Medulla oblongata (tissue), 1 donor: ENCODE data around the gene MAGEA11.
"Not testable (repeated sequence)": the region's sequence is repeated elsewhere in the genome, so short reads cannot be mapped to it uniquely, and the experiment has no call there.

Experiments
- DNase-seq: peaks from one replicate; pipeline ENCODE4 v3.0.0-alpha.2; 2015; ENCODE audit errors: extremely low spot score

The MAGEA11 gene

DNA sequence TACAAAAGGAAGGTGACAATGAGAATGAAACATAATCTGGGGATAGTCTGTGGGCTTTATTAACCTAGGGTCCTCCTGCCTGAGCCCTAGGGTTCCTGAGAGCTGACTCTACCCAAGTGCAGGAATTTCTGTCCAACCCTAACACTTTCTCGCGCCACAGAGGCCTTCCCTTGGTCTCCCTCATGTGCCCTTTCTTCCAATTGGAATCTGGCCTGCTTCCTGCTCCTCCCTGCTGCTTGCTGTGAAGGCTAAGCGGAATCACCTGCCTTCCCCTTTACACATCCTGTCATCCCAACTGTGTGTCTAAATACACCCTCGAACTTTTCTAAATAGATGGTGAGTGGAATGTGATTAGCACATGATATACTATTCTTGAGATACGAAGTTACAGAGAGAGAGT is 5.9 kb downstream of the MAGEA11 start:
- DNase-seq = no peak

GRCh38 chrX:149718757-149719156 is 6.9 kb downstream of the MAGEA11 start:
- DNase-seq = no peak

DNA sequence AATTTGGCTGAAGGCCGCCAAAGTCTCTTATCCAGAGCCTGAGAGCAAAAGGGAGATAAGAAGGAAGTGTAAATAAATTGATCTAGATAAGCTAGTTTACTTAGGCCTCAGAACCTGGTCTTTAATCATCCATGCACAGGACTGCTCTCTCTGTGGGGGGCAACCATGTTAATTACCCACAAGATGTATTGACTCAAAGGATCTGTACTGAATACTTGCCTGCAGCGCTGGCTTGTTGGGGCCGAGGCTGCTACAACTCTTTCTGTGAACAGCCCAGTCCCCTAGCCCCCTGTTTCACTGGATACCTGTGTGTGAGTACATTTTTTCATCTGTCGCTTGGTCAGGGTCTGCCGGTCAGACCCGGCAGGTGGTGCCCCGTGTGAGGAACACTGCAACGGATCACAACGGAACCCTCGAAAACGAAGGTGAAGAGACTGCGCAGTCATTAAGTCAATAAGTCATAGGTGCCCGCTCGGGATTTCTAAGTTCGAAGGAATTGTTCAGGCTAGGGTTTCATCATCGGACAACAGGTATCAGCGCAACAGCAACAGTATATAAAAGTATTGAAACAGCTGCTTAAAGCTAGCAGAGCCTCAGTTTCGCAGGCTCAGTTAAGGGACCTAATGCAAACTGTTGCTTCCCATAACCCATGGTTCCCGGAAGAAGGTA is 8.3 kb downstream of the MAGEA11 start:
- no peak for DNase-seq

DNA sequence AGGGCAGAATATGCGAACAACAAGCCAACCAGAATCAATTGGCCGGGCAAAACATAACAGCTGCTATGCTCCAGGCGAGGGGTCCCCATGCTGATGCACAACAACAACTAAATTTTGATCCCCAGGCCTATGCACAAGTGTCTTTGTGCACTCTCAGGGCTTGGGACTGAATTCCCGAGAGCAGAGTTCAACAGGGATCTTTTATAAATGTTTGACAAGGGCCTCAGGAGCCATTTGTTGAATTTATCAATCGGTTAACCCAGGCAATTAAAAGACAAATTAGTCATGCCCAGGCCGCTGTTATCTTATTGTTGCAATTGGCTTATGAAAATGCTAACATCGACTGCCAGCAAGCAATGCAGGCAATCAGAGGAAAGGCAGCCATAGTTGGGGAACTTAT is 9.4 kb downstream of the MAGEA11 start:
- DNase-seq = not testable (repeated sequence)

DNA sequence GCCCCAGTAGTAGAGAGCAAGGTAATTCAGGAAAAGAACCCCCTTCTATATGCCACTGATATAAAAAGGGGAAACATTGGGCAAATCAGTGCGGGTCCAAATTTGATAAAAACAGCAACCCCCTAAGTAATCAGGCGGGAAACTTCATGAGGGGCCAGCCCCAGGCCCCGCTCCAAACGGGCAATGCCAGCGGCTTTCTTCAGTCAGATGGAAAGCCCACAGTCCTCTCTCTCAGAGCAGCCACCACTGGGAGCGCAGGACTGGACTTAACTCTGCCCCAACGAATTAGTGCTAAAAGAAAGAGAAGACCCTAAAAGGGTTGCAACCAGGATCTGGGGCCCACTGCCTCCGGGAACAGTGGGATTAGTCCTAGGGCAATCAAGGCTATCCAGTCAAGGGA is 9.9 kb downstream of the MAGEA11 start:
- no peak for DNase-seq

DNA sequence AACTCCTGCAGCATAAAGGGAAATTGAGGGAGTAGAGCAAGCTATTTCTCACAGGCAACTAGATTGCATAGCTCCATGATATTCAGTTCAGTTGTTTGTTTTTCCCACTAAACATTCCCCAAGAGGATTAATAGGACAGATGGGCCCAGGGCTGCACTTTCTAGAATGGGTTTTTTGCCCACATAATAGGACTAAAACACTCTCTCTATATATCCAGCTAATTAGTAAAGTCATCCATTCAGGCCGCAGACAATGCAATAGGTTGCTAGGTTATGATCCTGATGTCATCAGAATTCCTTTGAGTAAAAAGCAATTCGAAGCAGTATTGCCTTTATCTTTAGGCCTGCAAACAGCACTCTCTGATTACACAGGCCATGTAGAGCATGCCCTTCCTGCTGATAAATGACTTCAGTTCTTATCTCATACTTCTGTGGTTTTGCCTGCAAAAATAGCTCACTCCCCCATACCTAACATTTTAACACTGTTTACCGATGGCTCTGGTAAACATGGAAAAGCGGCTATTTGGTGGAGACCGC is 11.8 kb downstream of the MAGEA11 start:
- not testable (repeated sequence) for DNase-seq

DNA sequence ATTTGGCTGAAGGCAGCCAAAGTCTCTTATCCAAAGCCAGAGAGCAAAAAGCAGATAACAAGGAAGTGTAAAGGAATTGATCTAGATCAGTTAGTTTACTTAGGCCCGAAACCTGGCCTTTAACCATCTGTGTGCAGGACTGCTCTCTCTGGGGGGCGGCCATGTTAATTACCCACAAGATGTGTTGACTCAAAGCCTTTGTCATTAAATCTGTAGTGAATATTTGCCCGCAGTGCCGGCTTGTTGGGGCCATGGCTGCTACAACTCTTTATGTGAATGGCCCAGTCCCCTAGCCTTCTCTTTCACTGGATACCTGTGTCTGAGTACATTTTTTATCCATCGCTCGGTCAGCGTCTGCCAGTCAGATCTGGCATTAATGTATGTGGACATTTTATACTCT is 15.4 kb downstream of the MAGEA11 start:
- not testable (repeated sequence) for DNase-seq

GRCh38 chrX:149742269-149742668 is 30.4 kb downstream of the MAGEA11 start:
- not testable (repeated sequence) for DNase-seq

- not testable (repeated sequence) for DNase-seq
Observed at GRCh38 chrX:149746390-149747007, 34.6 kb downstream of the MAGEA11 start.

GRCh38 chrX:149757206-149758067 is 45.6 kb downstream of the MAGEA11 start:
- no peak for DNase-seq

DNA sequence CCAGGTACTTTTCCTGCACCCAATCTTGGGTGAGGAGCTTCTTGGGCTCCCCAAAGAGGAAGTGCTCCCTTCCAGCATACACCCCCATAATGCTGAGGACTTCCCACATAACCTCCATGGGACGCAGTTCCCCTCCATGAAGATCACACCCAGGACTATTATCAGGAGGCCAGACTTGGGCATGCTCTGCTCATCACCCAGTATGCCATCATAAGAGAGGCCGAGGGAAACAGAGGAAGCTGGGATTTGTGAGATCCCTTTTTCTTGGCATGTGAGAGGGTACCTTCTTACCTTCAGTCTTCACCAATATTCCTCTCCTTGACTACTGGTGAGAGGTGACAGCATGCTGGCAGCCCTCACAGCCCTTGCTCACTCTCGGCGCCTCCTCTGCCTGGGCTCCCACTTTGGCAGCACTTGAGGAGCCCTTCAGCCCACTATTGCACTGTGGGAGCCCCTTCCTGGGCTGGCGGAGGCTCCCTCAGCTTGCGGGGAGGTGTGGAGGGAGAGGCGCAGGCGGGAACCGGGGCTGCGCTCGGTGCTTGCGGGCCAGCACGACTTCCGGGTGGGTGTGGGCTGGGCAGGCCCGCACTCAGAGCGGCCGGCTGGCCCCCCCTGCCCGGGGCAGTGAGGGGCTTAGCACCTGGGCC is 46.3 kb downstream of the MAGEA11 start:
- DNase-seq = no peak

DNA sequence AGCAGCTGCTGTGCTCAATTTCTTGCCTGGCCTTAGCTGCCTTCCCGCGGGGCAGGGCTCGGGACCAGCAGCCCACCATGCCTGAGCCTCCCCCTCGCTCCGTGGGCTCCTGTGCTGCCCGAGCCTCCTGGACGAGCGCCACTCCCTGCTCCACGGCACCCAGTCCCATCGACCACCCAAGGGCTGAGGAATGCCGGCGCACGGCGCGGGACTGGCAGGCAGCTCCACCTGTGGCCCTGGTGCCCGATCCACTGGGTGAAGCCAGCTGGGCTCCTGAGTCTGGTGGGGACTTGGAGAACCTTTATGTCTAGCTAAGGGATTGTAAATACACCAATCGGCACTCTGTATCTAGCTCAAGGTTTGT is 46.8 kb downstream of the MAGEA11 start:
- not testable (repeated sequence) for DNase-seq

- no peak for DNase-seq
Observed at GRCh38 chrX:149759824-149760223, 48.0 kb downstream of the MAGEA11 start.

- no peak for DNase-seq
Observed at GRCh38 chrX:149760965-149761364, 49.1 kb downstream of the MAGEA11 start.

DNA sequence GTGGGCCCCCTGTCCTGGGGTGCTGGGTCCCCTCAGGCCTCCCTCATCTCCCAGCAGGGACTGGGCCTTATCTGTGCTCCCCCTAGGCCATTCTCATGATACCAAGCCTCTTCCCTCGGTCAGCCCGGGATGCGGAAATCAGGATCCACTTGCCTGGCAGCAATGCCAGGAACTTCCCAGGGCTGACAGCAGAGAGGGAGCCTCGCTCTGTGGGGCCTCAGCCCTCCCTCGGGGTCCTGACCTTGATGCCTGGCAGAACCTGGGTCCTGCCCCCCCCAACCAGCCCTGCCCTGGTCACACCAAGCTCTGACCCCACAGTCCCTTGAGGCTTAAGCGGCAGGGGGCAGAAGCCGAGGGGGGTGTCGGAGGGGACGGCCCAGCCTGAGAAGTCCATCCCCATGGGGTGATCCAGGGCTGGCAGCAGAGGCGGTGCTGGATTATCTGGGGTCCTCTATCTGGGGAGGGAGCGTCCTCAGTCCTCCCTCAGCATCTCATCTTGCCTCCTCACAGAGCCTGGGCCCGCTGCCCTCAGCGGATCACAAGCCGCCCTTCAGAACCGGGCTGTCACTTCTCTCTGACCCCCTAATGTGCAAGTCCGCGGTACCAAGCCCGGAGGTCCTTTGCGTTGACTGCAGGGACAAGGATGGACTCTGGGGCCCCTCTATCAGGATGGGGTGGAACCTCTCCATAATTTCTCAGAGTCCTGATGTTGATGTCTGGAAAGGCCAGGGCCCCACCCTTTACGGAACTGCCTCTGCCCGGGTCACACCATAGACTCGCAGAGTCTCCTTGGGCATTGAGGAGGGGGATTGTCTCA is 50.2 kb downstream of the MAGEA11 start:
- DNase-seq = not testable (repeated sequence)

GRCh38 chrX:149762696-149763614 is 51.1 kb downstream of the MAGEA11 start:
- no peak for DNase-seq
